GM23338 (cell line): ENCODE measurements around the gene CXorf49B.
"Not testable (repeated sequence)": the region's sequence is repeated elsewhere in the genome, so short reads cannot be mapped to it uniquely, and the experiment has no call there.

Experiments used
- CREB1 ChIP-seq: fragments of 250-450 bp; sonication (Bioruptor Pico); IDR thresholded peaks from 2 replicates; pipeline ENCODE4 v1.5.0; 2020; ENCODE audit warnings: low read depth, mild to moderate bottlenecking, moderate library complexity
- EZH2 ChIP-seq: fragments of 200-600 bp; sonication (generic); IDR thresholded peaks from one replicate; pipeline ENCODE4 v1.8.0; 2017; ENCODE audit warnings: antibody characterized with exemption, mild to moderate bottlenecking, low read depth; ENCODE audit not compliant: unreplicated experiment
- EZH2phosphoT487 ChIP-seq: fragments of 200-600 bp; sonication (generic); IDR thresholded peaks from one replicate; pipeline ENCODE4 v1.8.1; 2018; ENCODE audit warnings: antibody characterized with exemption; ENCODE audit not compliant: unreplicated experiment
- JUNB ChIP-seq: IDR thresholded peaks from one replicate; pipeline ENCODE4 v1.6.1; 2016; ENCODE audit warnings: antibody characterized with exemption; ENCODE audit not compliant: unreplicated experiment
- POLR2AphosphoS5 ChIP-seq: IDR thresholded peaks from 2 replicates; pipeline ENCODE4 v1.6.1; 2016; ENCODE audit warnings: antibody characterized with exemption, low read depth
- TF ChIP-seq, protein P1 (sequence below), 2 experiments: fragments of 200-600 bp in 1 of 2; sonication (generic) in 1 of 2; conservative IDR thresholded peaks; 2 replicates each; pipeline versions ENCODE4 v1.5.1 to v1.6.1; 2016 to 2017; ENCODE audit warnings: antibody characterized with exemption in 2 of 2, low read depth in 2 of 2, mild to moderate bottlenecking in 2 of 2, moderate library complexity in 1 of 2
- TF ChIP-seq, protein P2 (sequence below): IDR thresholded peaks from 2 replicates; pipeline ENCODE4 v1.6.1; 2016; ENCODE audit warnings: antibody characterized with exemption

DNA sequence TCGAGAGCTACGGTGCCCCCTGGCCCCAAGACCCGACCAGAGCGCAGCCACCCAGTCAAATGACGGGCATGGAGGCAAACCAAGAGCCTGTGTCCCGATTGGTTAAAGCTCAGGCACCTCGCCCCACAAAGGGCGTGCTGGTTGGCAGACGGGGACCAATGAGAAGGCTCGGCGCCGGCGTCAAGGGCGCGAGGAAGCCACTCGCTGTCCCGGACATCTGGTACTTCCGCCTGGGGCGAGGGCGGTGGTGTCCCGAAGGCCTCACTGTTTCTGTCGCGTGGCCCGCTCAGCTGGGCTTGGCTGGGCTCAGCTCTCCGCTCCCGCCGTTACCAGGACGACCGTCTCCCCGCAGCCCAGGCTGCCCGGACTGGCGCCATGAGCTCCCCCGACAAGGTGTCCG is at the start of gene CXorf49B:
- TF ChIP-seq CREB1 (CRISPR knock-in tag); POLR2AphosphoS5; EZH2; JUNB; EZH2phosphoT487: not testable (repeated sequence)
- TF ChIP-seq, protein P1, sequence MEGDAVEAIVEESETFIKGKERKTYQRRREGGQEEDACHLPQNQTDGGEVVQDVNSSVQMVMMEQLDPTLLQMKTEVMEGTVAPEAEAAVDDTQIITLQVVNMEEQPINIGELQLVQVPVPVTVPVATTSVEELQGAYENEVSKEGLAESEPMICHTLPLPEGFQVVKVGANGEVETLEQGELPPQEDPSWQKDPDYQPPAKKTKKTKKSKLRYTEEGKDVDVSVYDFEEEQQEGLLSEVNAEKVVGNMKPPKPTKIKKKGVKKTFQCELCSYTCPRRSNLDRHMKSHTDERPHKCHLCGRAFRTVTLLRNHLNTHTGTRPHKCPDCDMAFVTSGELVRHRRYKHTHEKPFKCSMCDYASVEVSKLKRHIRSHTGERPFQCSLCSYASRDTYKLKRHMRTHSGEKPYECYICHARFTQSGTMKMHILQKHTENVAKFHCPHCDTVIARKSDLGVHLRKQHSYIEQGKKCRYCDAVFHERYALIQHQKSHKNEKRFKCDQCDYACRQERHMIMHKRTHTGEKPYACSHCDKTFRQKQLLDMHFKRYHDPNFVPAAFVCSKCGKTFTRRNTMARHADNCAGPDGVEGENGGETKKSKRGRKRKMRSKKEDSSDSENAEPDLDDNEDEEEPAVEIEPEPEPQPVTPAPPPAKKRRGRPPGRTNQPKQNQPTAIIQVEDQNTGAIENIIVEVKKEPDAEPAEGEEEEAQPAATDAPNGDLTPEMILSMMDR (conservative IDR thresholded peaks at IDR 0.05; ENCODE audit: low read depth in 2 of 2) = not testable (repeated sequence)
- TF ChIP-seq, protein P2, sequence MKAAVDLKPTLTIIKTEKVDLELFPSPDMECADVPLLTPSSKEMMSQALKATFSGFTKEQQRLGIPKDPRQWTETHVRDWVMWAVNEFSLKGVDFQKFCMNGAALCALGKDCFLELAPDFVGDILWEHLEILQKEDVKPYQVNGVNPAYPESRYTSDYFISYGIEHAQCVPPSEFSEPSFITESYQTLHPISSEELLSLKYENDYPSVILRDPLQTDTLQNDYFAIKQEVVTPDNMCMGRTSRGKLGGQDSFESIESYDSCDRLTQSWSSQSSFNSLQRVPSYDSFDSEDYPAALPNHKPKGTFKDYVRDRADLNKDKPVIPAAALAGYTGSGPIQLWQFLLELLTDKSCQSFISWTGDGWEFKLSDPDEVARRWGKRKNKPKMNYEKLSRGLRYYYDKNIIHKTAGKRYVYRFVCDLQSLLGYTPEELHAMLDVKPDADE = not testable (repeated sequence)
